Ishikawa (cell line): ENCODE measurements around the gene LAMTOR3.

Experiments used
- CEBPB ChIP-seq: IDR thresholded peaks from 2 replicates; pipeline ENCODE4 v1.6.1; 2012
- CREB1 ChIP-seq: IDR thresholded peaks from 2 replicates; pipeline ENCODE4 v1.6.1; 2012; ENCODE audit warnings: low read depth
- EGR1 ChIP-seq: IDR thresholded peaks from 2 replicates; pipeline ENCODE4 v1.6.1; 2012
- EP300 ChIP-seq: IDR thresholded peaks from 2 replicates; pipeline ENCODE4 v1.6.1; 2012; ENCODE audit warnings: borderline replicate concordance
- FOXM1 ChIP-seq: IDR thresholded peaks from 2 replicates; pipeline ENCODE4 v1.6.1; 2012; ENCODE audit warnings: low read depth, borderline replicate concordance
- MAX ChIP-seq: IDR thresholded peaks from 2 replicates; pipeline ENCODE4 v1.6.1; 2012
- NFIC ChIP-seq: IDR thresholded peaks from 2 replicates; pipeline ENCODE4 v1.6.1; 2012
- RAD21 ChIP-seq: IDR thresholded peaks from 2 replicates; pipeline ENCODE4 v1.6.1; 2012; ENCODE audit warnings: low read depth
- REST ChIP-seq: IDR thresholded peaks from 2 replicates; pipeline ENCODE4 v1.6.1; 2012; ENCODE audit warnings: low read depth, mild to moderate bottlenecking
- TAF1 ChIP-seq: IDR thresholded peaks from 2 replicates; pipeline ENCODE4 v1.6.1; 2012; ENCODE audit warnings: low read depth, mild to moderate bottlenecking
- TCF12 ChIP-seq: IDR thresholded peaks from 2 replicates; pipeline ENCODE4 v1.6.1; 2012; ENCODE audit warnings: low read depth
- TEAD4 ChIP-seq: IDR thresholded peaks from 2 replicates; pipeline ENCODE4 v1.6.1; 2012
- USF1 ChIP-seq: IDR thresholded peaks from 2 replicates; pipeline ENCODE4 v1.6.1; 2012
- YY1 ChIP-seq: IDR thresholded peaks from 2 replicates; pipeline ENCODE4 v1.6.1; 2012; ENCODE audit warnings: low read depth
- ZBTB7A ChIP-seq: IDR thresholded peaks from 2 replicates; pipeline ENCODE4 v1.6.1; 2012; ENCODE audit warnings: low read depth

Gene LAMTOR3

GRCh38 chr4:99853999-99854398, 40.2 kb downstream of the LAMTOR3 start:
- no peak for TF ChIP-seq REST
- no peak for TF ChIP-seq TCF12
- no peak for TF ChIP-seq RAD21
- no peak for TF ChIP-seq TAF1
- TF ChIP-seq CREB1 = no peak
- TF ChIP-seq YY1 = no peak
- TF ChIP-seq MAX = no peak
- TF ChIP-seq USF1 = no peak
- TF ChIP-seq EGR1 = no peak
- no peak for TF ChIP-seq FOXM1
- no peak for TF ChIP-seq ZBTB7A

GRCh38 chr4:99853190-99853589, 41.0 kb downstream of the LAMTOR3 start:
- TF ChIP-seq FOXM1 (no peak), EP300 (no peak), REST (no peak), CREB1 (no peak), TAF1 (no peak)

- TF ChIP-seq CREB1 = no peak
- no peak for TF ChIP-seq USF1
- TF ChIP-seq TAF1 = no peak
- no peak for TF ChIP-seq CEBPB
- TF ChIP-seq EP300 = no peak
- no peak for TF ChIP-seq ZBTB7A
- TF ChIP-seq YY1 = no peak
- no peak for TF ChIP-seq MAX
- TF ChIP-seq FOXM1 = no peak
- TF ChIP-seq TEAD4 = no peak
- TF ChIP-seq EGR1 = no peak
- no peak for TF ChIP-seq TCF12
- no peak for TF ChIP-seq NFIC
Measured at GRCh38 chr4:99852199-99852749, 42.0 kb downstream of the LAMTOR3 start.

- TF ChIP-seq MAX = no peak
- no peak for TF ChIP-seq REST
- TF ChIP-seq TEAD4 = no peak
- TF ChIP-seq CEBPB = no peak
- no peak for TF ChIP-seq USF1
- TF ChIP-seq CREB1 = no peak
- TF ChIP-seq TAF1 = no peak
- no peak for TF ChIP-seq NFIC
Measured at GRCh38 chr4:99848591-99849001, 45.6 kb downstream of the LAMTOR3 start.
